ENCODE results near the gene BCAR1.
"Not testable (repeated sequence)": the region's sequence is repeated elsewhere in the genome, so short reads cannot be mapped to it uniquely, and the experiment has no call there.

BCAR1 gene

DNA sequence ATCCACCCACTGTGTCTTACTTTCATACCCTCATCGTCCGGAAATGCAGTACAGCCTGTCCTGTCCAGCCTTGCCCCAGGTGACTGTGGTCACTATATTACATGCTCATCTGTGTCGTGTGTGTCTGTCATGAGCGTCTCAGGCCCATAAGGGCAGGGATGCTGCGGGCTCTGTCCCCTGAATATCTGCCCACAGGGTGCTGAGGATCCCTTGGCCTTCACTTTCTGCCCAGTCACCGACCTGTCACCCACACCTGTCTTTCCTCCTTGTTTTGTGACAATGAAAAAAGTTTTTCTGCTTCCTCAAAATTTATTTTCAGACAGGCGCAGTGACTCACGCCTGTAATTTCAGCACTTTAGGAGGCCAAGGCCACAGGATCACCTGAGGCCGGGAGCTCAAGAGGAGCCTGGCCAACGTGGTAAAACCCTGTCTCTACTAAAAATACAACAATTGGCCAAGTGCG is 34.0 kb downstream of the BCAR1 start:
- Histone ChIP-seq H3K36me3 (ENCODE audit: insufficient read depth, insufficient read length, low read length) (no peaks in the 10 kb centered on the region), H3K4me3 (ENCODE audit: insufficient read length, low read depth) (no peak overlapping the region), H3K9me3 (ENCODE audit: insufficient read depth, low read length) (no peaks in the 10 kb centered on the region), H3K9ac (ENCODE audit: insufficient read length, low read depth) (no peak overlapping the region), H3K27me3 (ENCODE audit: insufficient read depth, insufficient read length) (no peaks in the 10 kb centered on the region), H3K4me1 (ENCODE audit: insufficient read depth, insufficient read length) (peaks cover 2% of the 10 kb centered on the region)
- TF ChIP-seq SUZ12 (IDR thresholded peaks at IDR 0.05; ENCODE audit: extremely low read depth, insufficient read depth, insufficient read length), result no peak
- TF ChIP-seq YY1 (IDR thresholded peaks at IDR 0.05; ENCODE audit: insufficient read depth, insufficient read length), result no peak
- TF ChIP-seq ZNF274 (IDR thresholded peaks at IDR 0.05; ENCODE audit: low read depth, low read length), result no peak
- no peak for DNase-seq (ENCODE audit: low read depth, low spot score)

GRCh38 chr16:75216576-75216975 is 34.8 kb downstream of the BCAR1 start:
- Histone ChIP-seq H3K4me1 (ENCODE audit: insufficient read depth, insufficient read length) (peaks cover 5% of the 10 kb centered on the region), H3K4me3 (ENCODE audit: insufficient read length, low read depth) (no peak overlapping the region), H3K36me3 (ENCODE audit: insufficient read depth, insufficient read length, low read length) (no peaks in the 10 kb centered on the region), H3K9me3 (ENCODE audit: insufficient read depth, low read length) (no peaks in the 10 kb centered on the region), H3K27me3 (ENCODE audit: insufficient read depth, insufficient read length) (no peaks in the 10 kb centered on the region), H3K9ac (ENCODE audit: insufficient read length, low read depth) (no peak overlapping the region)
- DNase-seq (ENCODE audit: low read depth, low spot score), result no peak
- no peak for TF ChIP-seq YY1 (IDR thresholded peaks at IDR 0.05; ENCODE audit: insufficient read depth, insufficient read length)

- TF ChIP-seq ZNF274 (IDR thresholded peaks at IDR 0.05; ENCODE audit: low read depth, low read length), result no peak
- TF ChIP-seq SUZ12 (IDR thresholded peaks at IDR 0.05; ENCODE audit: extremely low read depth, insufficient read depth, insufficient read length), result no peak
- no peak for TF ChIP-seq YY1 (IDR thresholded peaks at IDR 0.05; ENCODE audit: insufficient read depth, insufficient read length)
- H3K9me3 ChIP-seq (ENCODE audit: insufficient read depth, low read length), result no peaks in the 10 kb centered on the region
- no peak for DNase-seq (ENCODE audit: low read depth, low spot score)
Observed at GRCh38 chr16:75216127-75216526, 35.3 kb downstream of the BCAR1 start.

DNA sequence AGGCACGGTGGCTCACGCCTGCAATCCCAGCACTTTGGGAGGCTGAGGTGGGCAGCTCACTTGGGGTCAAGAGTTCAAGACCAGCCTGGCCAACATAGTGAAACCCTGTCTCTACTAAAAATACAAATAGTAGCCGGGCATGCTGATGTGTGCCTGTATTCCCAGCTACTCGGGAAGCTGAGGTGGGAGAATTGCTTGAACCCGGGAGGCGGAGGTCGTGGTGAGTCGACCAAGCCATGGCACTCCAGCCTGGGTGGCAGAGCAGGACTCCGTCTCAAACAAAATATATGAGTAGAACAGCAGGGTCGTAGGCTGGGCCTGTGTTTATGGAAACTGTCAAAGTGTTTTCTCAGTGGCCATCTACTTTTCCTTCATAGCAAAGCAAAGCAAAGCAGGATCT is 40.1 kb downstream of the BCAR1 start:
- H3K27me3 ChIP-seq (ENCODE audit: insufficient read depth, insufficient read length); H3K9me3 ChIP-seq (ENCODE audit: insufficient read depth, low read length); H3K4me1 ChIP-seq (ENCODE audit: insufficient read depth, insufficient read length); H3K4me3 ChIP-seq (ENCODE audit: insufficient read length, low read depth); H3K9ac ChIP-seq (ENCODE audit: insufficient read length, low read depth); H3K36me3 ChIP-seq (ENCODE audit: insufficient read depth, insufficient read length, low read length); DNase-seq (ENCODE audit: low read depth, low spot score): not testable (repeated sequence)

More at GRCh38 chr16:75216127-75216526, 35.3 kb downstream of the BCAR1 start:
- no peaks in the 10 kb centered on the region for H3K36me3 ChIP-seq (ENCODE audit: insufficient read depth, insufficient read length, low read length)
- H3K27me3 ChIP-seq (ENCODE audit: insufficient read depth, insufficient read length), result no peaks in the 10 kb centered on the region
- H3K9ac ChIP-seq (ENCODE audit: insufficient read length, low read depth), result no peak overlapping the region
- peaks cover 5% of the 10 kb centered on the region for H3K4me1 ChIP-seq (ENCODE audit: insufficient read depth, insufficient read length)
- no peak overlapping the region for H3K4me3 ChIP-seq (ENCODE audit: insufficient read length, low read depth)

DNA sequence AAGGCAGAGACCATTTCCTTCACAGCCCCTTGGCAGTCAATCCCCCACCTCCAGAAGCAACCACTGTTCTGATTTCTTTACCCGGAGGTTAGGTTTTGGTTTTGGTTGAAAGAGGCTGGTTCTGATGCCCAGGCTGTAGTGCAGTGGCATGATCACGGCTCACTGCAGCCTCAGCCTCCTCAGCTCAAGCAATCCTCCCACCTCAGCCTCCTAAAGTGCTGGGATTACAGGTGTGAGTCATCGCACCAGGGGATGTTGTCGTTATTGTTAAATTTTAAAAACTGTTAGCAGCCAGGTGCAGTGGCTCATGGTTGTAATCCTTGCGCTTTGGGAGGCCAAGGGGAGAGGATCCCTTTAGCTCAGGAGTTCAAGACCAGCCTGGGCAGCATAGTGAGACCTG is 41.5 kb downstream of the BCAR1 start:
- TF ChIP-seq SUZ12 (IDR thresholded peaks at IDR 0.05; ENCODE audit: extremely low read depth, insufficient read depth, insufficient read length) (no peak), YY1 (IDR thresholded peaks at IDR 0.05; ENCODE audit: insufficient read depth, insufficient read length) (no peak), ZNF274 (IDR thresholded peaks at IDR 0.05; ENCODE audit: low read depth, low read length) (no peak)
- H3K27me3 ChIP-seq (ENCODE audit: insufficient read depth, insufficient read length), result no peaks in the 10 kb centered on the region
- H3K9ac ChIP-seq (ENCODE audit: insufficient read length, low read depth), result no peak overlapping the region
- no peaks in the 10 kb centered on the region for H3K36me3 ChIP-seq (ENCODE audit: insufficient read depth, insufficient read length, low read length)
- H3K9me3 ChIP-seq (ENCODE audit: insufficient read depth, low read length), result no peaks in the 10 kb centered on the region
- no peak overlapping the region for H3K4me3 ChIP-seq (ENCODE audit: insufficient read length, low read depth)
- DNase-seq (ENCODE audit: low read depth, low spot score), result no peak
- H3K4me1 ChIP-seq (ENCODE audit: insufficient read depth, insufficient read length), result peaks cover 9% of the 10 kb centered on the region

DNA sequence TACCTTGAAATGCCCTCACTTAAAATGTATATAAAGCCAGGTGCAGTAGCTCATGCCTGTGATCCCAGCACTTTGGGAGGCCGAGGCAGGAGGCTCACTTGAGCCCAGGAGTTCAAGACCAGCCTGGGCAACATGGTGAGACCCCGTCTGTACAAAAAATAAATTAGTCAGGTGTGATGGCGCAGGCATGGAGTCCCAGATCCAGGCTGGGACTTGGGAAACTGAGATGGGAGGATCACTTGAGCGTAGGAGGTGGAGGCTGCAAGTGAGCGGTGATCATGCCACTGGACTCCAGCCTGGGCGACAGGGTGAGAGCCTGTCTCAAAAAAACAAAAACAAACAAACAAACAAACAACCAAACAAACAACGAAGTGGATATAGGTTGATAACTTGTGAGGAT is 41.9 kb downstream of the BCAR1 start:
- not testable (repeated sequence) for H3K4me1 ChIP-seq (ENCODE audit: insufficient read depth, insufficient read length); DNase-seq (ENCODE audit: low read depth, low spot score); H3K36me3 ChIP-seq (ENCODE audit: insufficient read depth, insufficient read length, low read length); H3K27me3 ChIP-seq (ENCODE audit: insufficient read depth, insufficient read length); H3K9me3 ChIP-seq (ENCODE audit: insufficient read depth, low read length); H3K4me3 ChIP-seq (ENCODE audit: insufficient read length, low read depth); H3K9ac ChIP-seq (ENCODE audit: insufficient read length, low read depth)

GRCh38 chr16:75208861-75209505 is 42.4 kb downstream of the BCAR1 start:
- H3K4me1 ChIP-seq (ENCODE audit: insufficient read depth, insufficient read length), result peaks cover 12% of the 10 kb centered on the region

DNA sequence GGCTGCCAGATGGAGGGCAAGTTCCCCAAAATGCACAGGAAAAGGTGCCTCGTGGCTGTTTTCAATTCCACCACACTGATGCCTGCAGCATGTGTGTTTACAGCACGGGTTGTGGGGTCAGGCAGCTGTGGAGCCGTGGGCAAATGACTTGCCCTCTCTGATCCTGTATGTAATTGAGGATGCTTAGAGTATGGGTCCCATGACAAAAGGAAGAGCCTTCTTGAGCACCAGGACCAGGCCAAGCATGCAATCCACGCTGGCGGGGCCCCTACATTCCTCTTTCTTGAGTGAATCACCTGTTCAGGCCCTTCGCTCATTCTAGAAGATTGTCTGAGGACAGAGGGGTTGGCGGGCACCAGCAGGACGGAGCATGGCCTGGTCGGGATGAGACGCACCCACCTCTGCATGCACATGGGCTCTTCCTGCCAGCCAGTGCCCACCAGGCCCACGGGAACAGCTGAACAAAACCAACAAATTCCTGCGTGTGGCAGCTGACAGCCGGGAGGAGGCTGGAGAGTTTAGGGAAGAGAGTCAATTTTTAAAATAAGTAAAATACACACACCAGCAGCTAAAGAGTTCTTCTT is 43.1 kb downstream of the BCAR1 start:
- Histone ChIP-seq H3K36me3 (ENCODE audit: insufficient read depth, insufficient read length, low read length) (no peaks in the 10 kb centered on the region), H3K9me3 (ENCODE audit: insufficient read depth, low read length) (no peaks in the 10 kb centered on the region), H3K9ac (ENCODE audit: insufficient read length, low read depth) (no peak overlapping the region), H3K4me3 (ENCODE audit: insufficient read length, low read depth) (no peak overlapping the region), H3K27me3 (ENCODE audit: insufficient read depth, insufficient read length) (no peaks in the 10 kb centered on the region), H3K4me1 (ENCODE audit: insufficient read depth, insufficient read length) (peaks cover 14% of the 10 kb centered on the region)
- no peak for DNase-seq (ENCODE audit: low read depth, low spot score)
- TF ChIP-seq ZNF274 (IDR thresholded peaks at IDR 0.05; ENCODE audit: low read depth, low read length), result no peak
- TF ChIP-seq SUZ12 (IDR thresholded peaks at IDR 0.05; ENCODE audit: extremely low read depth, insufficient read depth, insufficient read length), result no peak
- no peak for TF ChIP-seq YY1 (IDR thresholded peaks at IDR 0.05; ENCODE audit: insufficient read depth, insufficient read length)

More at GRCh38 chr16:75208861-75209505, 42.4 kb downstream of the BCAR1 start:
- Histone ChIP-seq H3K27me3 (ENCODE audit: insufficient read depth, insufficient read length) (no peaks in the 10 kb centered on the region), H3K9ac (ENCODE audit: insufficient read length, low read depth) (no peak overlapping the region), H3K4me3 (ENCODE audit: insufficient read length, low read depth) (no peak overlapping the region), H3K9me3 (ENCODE audit: insufficient read depth, low read length) (no peaks in the 10 kb centered on the region), H3K36me3 (ENCODE audit: insufficient read depth, insufficient read length, low read length) (no peaks in the 10 kb centered on the region)
- DNase-seq (ENCODE audit: low read depth, low spot score), result no peak
- TF ChIP-seq ZNF274 (IDR thresholded peaks at IDR 0.05; ENCODE audit: low read depth, low read length) (no peak), YY1 (IDR thresholded peaks at IDR 0.05; ENCODE audit: insufficient read depth, insufficient read length) (no peak), SUZ12 (IDR thresholded peaks at IDR 0.05; ENCODE audit: extremely low read depth, insufficient read depth, insufficient read length) (no peak)

All from NT2/D1 (cell line).